OCI-LY3 (cell line): ENCODE measurements around the gene KLHL13.
A peak's percentile ranks its signal among the peaks of the same experiment; 100 is the strongest.

Experiments
- H2AFZ ChIP-seq: fragments of 200-600, 300-600 bp; shearing (Covaris generic); 2 replicates; pipeline ENCODE4 v1.6.0; 2014; ENCODE audit warnings: antibody characterized with exemption, low read depth, low read length
- H3K27ac ChIP-seq: fragments of 200-600, 300-600 bp; sonication (generic); 2 replicates; pipeline ENCODE4 v1.5.1; 2014; ENCODE audit warnings: mild to moderate bottlenecking, low read length, moderate library complexity, mixed read lengths
- H3K27me3 ChIP-seq: fragments of 200-600, 300-600 bp; sonication (generic); 2 replicates; pipeline ENCODE4 v1.6.1; 2014; ENCODE audit warnings: low read depth, low read length, mixed read lengths
- H3K36me3 ChIP-seq: fragments of 200-600, 300-600 bp; sonication (generic); replicated peaks from 2 replicates; pipeline ENCODE3; 2014; ENCODE audit warnings: low read depth, low read length, mixed read lengths
- H3K4me1 ChIP-seq: fragments of 300-600, 200-600 bp; sonication (generic); 2 replicates; pipeline ENCODE4 v1.6.1; 2014; ENCODE audit warnings: low read length, mixed read lengths
- H3K4me2 ChIP-seq: fragments of 200-600, 300-600 bp; sonication (generic); 2 replicates; pipeline ENCODE4 v1.6.1; 2014; ENCODE audit warnings: low read length, mixed read lengths
- H3K4me3 ChIP-seq: fragments of 300-600, 200-600 bp; sonication (generic); 2 replicates; pipeline ENCODE4 v1.5.1; 2014; ENCODE audit warnings: antibody characterized with exemption, mild to moderate bottlenecking, low read length, moderate library complexity
- H3K79me2 ChIP-seq: fragments of 300-600, 200-600 bp; shearing (Covaris generic); 2 replicates; pipeline ENCODE4 v1.6.1; 2014; ENCODE audit warnings: mild to moderate bottlenecking, low read length, mixed read lengths
- H3K9ac ChIP-seq: fragments of 300-600, 200-600 bp; shearing (Covaris generic); 2 replicates; pipeline ENCODE4 v1.6.0; 2014; ENCODE audit warnings: mild to moderate bottlenecking, low read length, moderate library complexity
- H3K9me3 ChIP-seq: fragments of 200-600, 300-600 bp; shearing (Covaris generic); 2 replicates; pipeline ENCODE4 v1.6.1; 2014; ENCODE audit warnings: low read length, mixed read lengths; ENCODE audit not compliant: insufficient read depth
- H4K20me1 ChIP-seq: fragments of 200-600, 300-600 bp; sonication (generic); 2 replicates; pipeline ENCODE4 v1.6.1; 2016; ENCODE audit warnings: low read length, mixed read lengths; ENCODE audit not compliant: insufficient read depth
- CTCF ChIP-seq: fragments of 200-600, 300-600 bp; sonication (generic); IDR thresholded peaks from 2 replicates; pipeline ENCODE4 v1.5.1; 2014; ENCODE audit warnings: antibody characterized with exemption, low read length, low read depth
- EZH2phosphoT487 ChIP-seq: fragments of 200-600 bp; shearing (Covaris generic); IDR thresholded peaks from 2 replicates; pipeline ENCODE4 v1.6.1; 2018; ENCODE audit warnings: antibody characterized with exemption, mixed run types, low read depth

Gene KLHL13

GRCh38 chrX:117987373-117987772 lies 129.2 kb downstream of the KLHL13 start:
- Histone ChIP-seq H3K79me2 (no peaks in the 10 kb centered on the region), H3K4me1 (no peaks in the 10 kb centered on the region), H2AFZ (no peak overlapping the region), H4K20me1 (no peaks in the 10 kb centered on the region), H3K9ac (no peak overlapping the region), H3K27ac (no peak overlapping the region), H3K9me3 (no peaks in the 10 kb centered on the region), H3K36me3 (no peaks in the 10 kb centered on the region), H3K4me3 (no peak overlapping the region), H3K4me2 (no peak overlapping the region), H3K27me3 (no peaks in the 10 kb centered on the region)
- TF ChIP-seq EZH2phosphoT487 (no peak), CTCF (no peak)

- no peaks in the 10 kb centered on the region for H4K20me1 ChIP-seq
- H3K4me2 ChIP-seq = no peak overlapping the region
- no peaks in the 10 kb centered on the region for H3K4me1 ChIP-seq
- no peaks in the 10 kb centered on the region for H3K36me3 ChIP-seq
- H3K27ac ChIP-seq = no peak overlapping the region
- H3K9me3 ChIP-seq = no peaks in the 10 kb centered on the region
- H3K79me2 ChIP-seq = no peaks in the 10 kb centered on the region
- no peak overlapping the region for H3K9ac ChIP-seq
- no peak overlapping the region for H3K4me3 ChIP-seq
- H3K27me3 ChIP-seq = no peaks in the 10 kb centered on the region
- peak; percentile 38 for TF ChIP-seq CTCF
- no peak for TF ChIP-seq EZH2phosphoT487
- no peak overlapping the region for H2AFZ ChIP-seq
These were observed 131.4 kb downstream of the KLHL13 start for GRCh38 chrX:117985241-117985640.

- H3K4me3 ChIP-seq = no peak overlapping the region
- H3K4me1 ChIP-seq = no peaks in the 10 kb centered on the region
- no peaks in the 10 kb centered on the region for H4K20me1 ChIP-seq
- no peak overlapping the region for H3K9ac ChIP-seq
- no peaks in the 10 kb centered on the region for H3K9me3 ChIP-seq
- no peak overlapping the region for H2AFZ ChIP-seq
- H3K27me3 ChIP-seq = no peaks in the 10 kb centered on the region
- TF ChIP-seq CTCF (no peak), EZH2phosphoT487 (no peak)
- no peaks in the 10 kb centered on the region for H3K79me2 ChIP-seq
- no peak overlapping the region for H3K4me2 ChIP-seq
- no peak overlapping the region for H3K27ac ChIP-seq
- H3K36me3 ChIP-seq = no peaks in the 10 kb centered on the region
These were observed 133.8 kb downstream of the KLHL13 start for GRCh38 chrX:117982694-117983392.

GRCh38 chrX:117978402-117978801 lies 138.2 kb downstream of the KLHL13 start:
- H3K27ac ChIP-seq = no peak overlapping the region
- no peak overlapping the region for H3K4me3 ChIP-seq
- H3K4me1 ChIP-seq = no peaks in the 10 kb centered on the region
- H2AFZ ChIP-seq = no peak overlapping the region
- no peaks in the 10 kb centered on the region for H3K79me2 ChIP-seq
- H3K9ac ChIP-seq = no peak overlapping the region
- H4K20me1 ChIP-seq = no peaks in the 10 kb centered on the region
- no peak overlapping the region for H3K4me2 ChIP-seq
- no peaks in the 10 kb centered on the region for H3K9me3 ChIP-seq
- H3K36me3 ChIP-seq = no peaks in the 10 kb centered on the region
- no peaks in the 10 kb centered on the region for H3K27me3 ChIP-seq
- TF ChIP-seq CTCF (no peak), EZH2phosphoT487 (no peak)
